RPMI8226 (cell line): ENCODE measurements around the gene ACAP2.
A peak's percentile ranks its signal among the peaks of the same experiment; 100 is the strongest.

Source experiments
- DNase-seq: peaks from one replicate; pipeline ENCODE4 v3.0.0-alpha.2; 2015

The ACAP2 gene

GRCh38 chr3:195257454-195258448, 185.1 kb downstream of the ACAP2 start:
- DNase-seq = no peak

GRCh38 chr3:195256639-195257453, 186.0 kb downstream of the ACAP2 start:
- DNase-seq = no peak

- DNase-seq = no peak
These were observed 187.0 kb downstream of the ACAP2 start for GRCh38 chr3:195255571-195256501.

GRCh38 chr3:195255176-195255500, 187.7 kb downstream of the ACAP2 start:
- DNase-seq = no peak

GRCh38 chr3:195254454-195255175, 188.2 kb downstream of the ACAP2 start:
- DNase-seq = no peak

- DNase-seq = no peak
These were observed 188.8 kb downstream of the ACAP2 start for GRCh38 chr3:195253923-195254432.

GRCh38 chr3:195251336-195252065, 191.3 kb downstream of the ACAP2 start:
- DNase-seq = no peak

GRCh38 chr3:195250473-195251251, 192.2 kb downstream of the ACAP2 start:
- peak; percentile 31 for DNase-seq

- DNase-seq = no peak
These were observed 192.9 kb downstream of the ACAP2 start for GRCh38 chr3:195249858-195250464.

- DNase-seq = no peak
These were observed 193.6 kb downstream of the ACAP2 start for GRCh38 chr3:195249057-195249770.

GRCh38 chr3:195248281-195248680, 194.5 kb downstream of the ACAP2 start:
- DNase-seq = no peak

GRCh38 chr3:195247863-195248189, 195.0 kb downstream of the ACAP2 start:
- DNase-seq = no peak

GRCh38 chr3:195247086-195247862, 195.5 kb downstream of the ACAP2 start:
- DNase-seq = no peak

GRCh38 chr3:195246581-195246995, 196.2 kb downstream of the ACAP2 start:
- DNase-seq = no peak

- DNase-seq = no peak
These were observed 197.3 kb downstream of the ACAP2 start for GRCh38 chr3:195245531-195245951.

- DNase-seq = peak; percentile 1
These were observed 201.0 kb downstream of the ACAP2 start for GRCh38 chr3:195241592-195242355.

- DNase-seq = peak; percentile 24
These were observed 201.9 kb downstream of the ACAP2 start for GRCh38 chr3:195240939-195241338.
